HEK293T (cell line): ENCODE results near the gene GTF2H2C.

Experiments used
- BHLHE40 ChIP-seq: fragments of 450-650 bp; IDR thresholded peaks from 2 replicates; pipeline ENCODE4 v1.6.1; 2016; ENCODE audit warnings: mild to moderate bottlenecking, moderate library complexity, borderline replicate concordance
- CTBP1 ChIP-seq: fragments of 450-650 bp; IDR thresholded peaks from 2 replicates; pipeline ENCODE4 v1.6.1; 2016; ENCODE audit warnings: borderline replicate concordance
- FOXA1 ChIP-seq: fragments of 450-650 bp; IDR thresholded peaks from 2 replicates; pipeline ENCODE4 v1.6.1; 2016; ENCODE audit warnings: mild to moderate bottlenecking
- FOXK2 ChIP-seq: fragments of 450-650 bp; IDR thresholded peaks from 2 replicates; pipeline ENCODE4 v1.6.1; 2016; ENCODE audit warnings: mild to moderate bottlenecking
- FOXM1 ChIP-seq: fragments of 450-650 bp; IDR thresholded peaks from 2 replicates; pipeline ENCODE4 v1.6.1; 2017; ENCODE audit warnings: mild to moderate bottlenecking, borderline replicate concordance
- SUZ12 ChIP-seq: fragments of 450-650 bp; IDR thresholded peaks from 2 replicates; pipeline ENCODE4 v1.6.1; 2016; ENCODE audit warnings: mild to moderate bottlenecking
- TARDBP ChIP-seq: fragments of 450-650 bp; IDR thresholded peaks from 2 replicates; pipeline ENCODE4 v1.6.1; 2016

DNA sequence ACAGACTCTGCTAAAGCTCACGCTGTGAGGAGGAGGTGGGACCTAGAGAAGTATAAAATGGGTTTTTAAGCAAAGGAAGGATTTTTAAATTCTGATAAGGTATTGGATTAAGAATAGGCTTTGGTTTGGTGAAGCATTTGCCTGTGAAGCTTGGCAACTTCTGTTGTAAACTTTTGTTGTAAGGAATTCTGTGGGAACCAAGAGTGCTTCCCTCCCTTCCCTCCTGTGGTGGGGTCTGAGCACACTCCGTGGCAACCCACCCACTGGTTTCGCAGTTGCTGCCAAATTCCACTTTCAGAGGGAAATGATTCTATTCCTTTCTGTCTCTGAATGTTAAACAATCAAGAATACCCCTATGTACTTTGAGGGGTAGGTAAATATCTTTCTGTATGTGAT is 28.6 kb upstream of the GTF2H2C start:
- no peak for TF ChIP-seq TARDBP
- no peak for TF ChIP-seq SUZ12
- no peak for TF ChIP-seq FOXM1
- no peak for TF ChIP-seq BHLHE40
- no peak for TF ChIP-seq FOXK2
- no peak for TF ChIP-seq CTBP1
- TF ChIP-seq FOXA1, result no peak
